ENCODE results near the gene ITIH4.

DNA sequence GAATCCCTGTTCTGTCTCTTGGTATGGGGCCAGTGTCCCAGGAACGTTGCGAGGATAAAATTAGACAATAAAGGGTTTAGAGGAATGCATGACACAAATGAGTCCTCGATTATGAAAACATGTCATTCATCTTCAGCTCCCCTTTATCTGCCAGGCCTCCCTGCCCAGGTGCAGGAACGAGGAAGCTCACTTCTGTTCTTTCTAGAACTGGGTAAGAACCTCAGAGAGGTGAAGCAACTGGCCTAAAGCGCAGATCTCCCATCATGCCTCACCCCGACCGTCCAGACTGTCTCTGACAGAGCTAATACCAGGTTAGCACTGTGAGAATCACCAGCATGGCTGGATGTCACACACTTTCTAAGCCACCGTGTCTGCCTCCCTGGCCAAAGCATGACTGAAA, 54.6 kb downstream of the ITIH4 start:
- TF ChIP-seq ZNF143 (CRISPR knock-in tag; IDR thresholded peaks at IDR 0.05) (no peak), NFYB (IDR thresholded peaks at IDR 0.05; ENCODE audit: extremely low read depth, insufficient read length) (no peak), HEY1 (CRISPR knock-in tag; IDR thresholded peaks at IDR 0.05; ENCODE audit: borderline replicate concordance) (no peak), CBFB (CRISPR knock-in tag; IDR thresholded peaks at IDR 0.05) (no peak), CBX2 (IDR thresholded peaks at IDR 0.05; ENCODE audit: insufficient read depth, low read length, poor library complexity, severe bottlenecking) (no peak), ETS2 (tag; IDR thresholded peaks at IDR 0.05; ENCODE audit: borderline replicate concordance, poor library complexity, severe bottlenecking) (no peak), POLR2A (conservative IDR thresholded peaks at IDR 0.05) (no peak), PRPF4 (IDR thresholded peaks at IDR 0.05; ENCODE audit: insufficient read depth, low read depth, low read length, poor library complexity, severe bottlenecking) (no peak), AFF4 (CRISPR knock-in tag; IDR thresholded peaks at IDR 0.05) (no peak)
- TF ChIP-seq, protein P1, sequence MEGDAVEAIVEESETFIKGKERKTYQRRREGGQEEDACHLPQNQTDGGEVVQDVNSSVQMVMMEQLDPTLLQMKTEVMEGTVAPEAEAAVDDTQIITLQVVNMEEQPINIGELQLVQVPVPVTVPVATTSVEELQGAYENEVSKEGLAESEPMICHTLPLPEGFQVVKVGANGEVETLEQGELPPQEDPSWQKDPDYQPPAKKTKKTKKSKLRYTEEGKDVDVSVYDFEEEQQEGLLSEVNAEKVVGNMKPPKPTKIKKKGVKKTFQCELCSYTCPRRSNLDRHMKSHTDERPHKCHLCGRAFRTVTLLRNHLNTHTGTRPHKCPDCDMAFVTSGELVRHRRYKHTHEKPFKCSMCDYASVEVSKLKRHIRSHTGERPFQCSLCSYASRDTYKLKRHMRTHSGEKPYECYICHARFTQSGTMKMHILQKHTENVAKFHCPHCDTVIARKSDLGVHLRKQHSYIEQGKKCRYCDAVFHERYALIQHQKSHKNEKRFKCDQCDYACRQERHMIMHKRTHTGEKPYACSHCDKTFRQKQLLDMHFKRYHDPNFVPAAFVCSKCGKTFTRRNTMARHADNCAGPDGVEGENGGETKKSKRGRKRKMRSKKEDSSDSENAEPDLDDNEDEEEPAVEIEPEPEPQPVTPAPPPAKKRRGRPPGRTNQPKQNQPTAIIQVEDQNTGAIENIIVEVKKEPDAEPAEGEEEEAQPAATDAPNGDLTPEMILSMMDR (IDR thresholded peaks at IDR 0.05 in 2 of 3, conservative IDR thresholded peaks at IDR 0.05 in 1 of 3; ENCODE audit: insufficient read depth in 2 of 3, low read depth in 1 of 3, low read length in 3 of 3) = no peak
- TF ChIP-seq, protein P2, sequence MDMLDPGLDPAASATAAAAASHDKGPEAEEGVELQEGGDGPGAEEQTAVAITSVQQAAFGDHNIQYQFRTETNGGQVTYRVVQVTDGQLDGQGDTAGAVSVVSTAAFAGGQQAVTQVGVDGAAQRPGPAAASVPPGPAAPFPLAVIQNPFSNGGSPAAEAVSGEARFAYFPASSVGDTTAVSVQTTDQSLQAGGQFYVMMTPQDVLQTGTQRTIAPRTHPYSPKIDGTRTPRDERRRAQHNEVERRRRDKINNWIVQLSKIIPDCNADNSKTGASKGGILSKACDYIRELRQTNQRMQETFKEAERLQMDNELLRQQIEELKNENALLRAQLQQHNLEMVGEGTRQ (CRISPR knock-in tag; IDR thresholded peaks at IDR 0.05) = no peak
- TF ChIP-seq, protein P3, sequence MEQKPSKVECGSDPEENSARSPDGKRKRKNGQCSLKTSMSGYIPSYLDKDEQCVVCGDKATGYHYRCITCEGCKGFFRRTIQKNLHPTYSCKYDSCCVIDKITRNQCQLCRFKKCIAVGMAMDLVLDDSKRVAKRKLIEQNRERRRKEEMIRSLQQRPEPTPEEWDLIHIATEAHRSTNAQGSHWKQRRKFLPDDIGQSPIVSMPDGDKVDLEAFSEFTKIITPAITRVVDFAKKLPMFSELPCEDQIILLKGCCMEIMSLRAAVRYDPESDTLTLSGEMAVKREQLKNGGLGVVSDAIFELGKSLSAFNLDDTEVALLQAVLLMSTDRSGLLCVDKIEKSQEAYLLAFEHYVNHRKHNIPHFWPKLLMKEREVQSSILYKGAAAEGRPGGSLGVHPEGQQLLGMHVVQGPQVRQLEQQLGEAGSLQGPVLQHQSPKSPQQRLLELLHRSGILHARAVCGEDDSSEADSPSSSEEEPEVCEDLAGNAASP (IDR thresholded peaks at IDR 0.05) = no peak

Measured in K562 (cell line).